ENCODE data around the gene SORCS2.

Gene SORCS2

DNA sequence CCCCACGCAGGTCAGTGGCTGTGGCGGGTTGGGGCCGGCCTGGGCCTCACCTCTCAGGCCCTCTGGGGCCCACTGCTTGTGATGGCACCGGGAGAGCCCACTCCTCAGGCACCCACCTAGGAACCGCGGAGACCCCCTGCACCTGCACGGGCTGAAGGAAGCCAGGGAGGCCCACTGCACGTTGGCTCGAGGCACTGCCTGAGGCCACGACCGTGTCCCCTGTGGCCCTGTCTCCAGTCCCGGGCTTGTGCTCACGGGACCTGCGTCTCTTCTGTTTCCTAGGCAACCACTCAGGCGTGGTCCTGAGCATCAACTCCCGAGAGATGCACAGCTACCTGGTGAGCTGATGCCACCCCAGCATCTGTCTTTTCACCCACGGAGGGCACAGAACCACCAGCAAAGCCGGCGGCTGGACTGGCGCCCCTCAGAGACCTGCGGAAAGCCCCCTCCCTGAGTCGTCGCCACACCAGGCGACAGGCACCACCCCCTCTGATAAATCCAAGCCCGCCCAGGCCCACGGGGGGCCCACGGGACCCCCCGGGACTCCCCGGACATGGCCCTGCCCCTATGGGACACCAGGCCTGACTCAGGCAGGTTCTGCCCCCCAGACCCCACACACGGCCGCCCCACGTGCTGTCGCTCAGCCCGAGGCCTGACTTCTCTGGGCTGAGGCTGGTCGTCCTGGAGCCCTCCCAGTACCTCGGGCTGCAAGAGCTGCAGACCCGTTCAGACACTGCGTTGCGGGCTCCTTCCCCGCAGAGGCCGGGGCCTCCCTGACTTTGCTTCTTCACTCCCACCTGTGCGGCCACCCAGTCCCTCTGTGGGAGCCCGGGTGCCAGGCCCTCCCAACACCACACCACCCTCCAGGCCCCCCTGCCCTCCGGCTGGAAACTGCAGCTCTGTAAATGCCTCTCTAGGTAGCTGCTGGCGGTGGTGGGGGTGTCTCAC, 547.9 kb downstream of the SORCS2 start:
- DNase-seq (ENCODE audit: low read depth, low spot score), result no peak

- DNase-seq (ENCODE audit: low read depth, low spot score), result no peak
Measured at GRCh38 chr4:7740866-7741525, 548.7 kb downstream of the SORCS2 start.

GRCh38 chr4:7741946-7742806, 549.8 kb downstream of the SORCS2 start:
- DNase-seq (ENCODE audit: low read depth, low spot score), result no peak

DNA sequence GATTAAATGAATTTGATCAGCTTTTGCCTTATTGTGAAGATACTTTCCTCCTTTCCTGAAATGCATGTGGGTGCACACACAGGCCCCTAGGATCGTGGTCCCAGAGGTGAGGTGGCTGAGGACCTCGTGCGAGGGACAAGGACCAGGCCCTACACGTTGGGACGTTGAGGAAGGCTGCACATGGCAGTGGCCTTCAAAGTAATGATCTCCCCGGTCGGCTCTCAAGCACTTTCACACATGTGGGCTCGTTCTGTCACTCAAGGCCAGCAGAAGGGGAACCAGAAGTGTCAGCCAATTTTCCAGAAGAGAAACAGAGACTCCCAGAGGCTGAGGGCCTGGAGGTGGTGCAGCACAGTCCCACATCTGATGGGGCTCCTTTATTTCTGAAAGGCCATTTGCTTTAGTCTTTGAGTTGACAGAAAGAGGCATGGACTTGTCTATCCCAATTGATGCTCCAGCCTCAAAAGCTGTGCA, 550.5 kb downstream of the SORCS2 start:
- DNase-seq (ENCODE audit: low read depth, low spot score), result no peak

DNA sequence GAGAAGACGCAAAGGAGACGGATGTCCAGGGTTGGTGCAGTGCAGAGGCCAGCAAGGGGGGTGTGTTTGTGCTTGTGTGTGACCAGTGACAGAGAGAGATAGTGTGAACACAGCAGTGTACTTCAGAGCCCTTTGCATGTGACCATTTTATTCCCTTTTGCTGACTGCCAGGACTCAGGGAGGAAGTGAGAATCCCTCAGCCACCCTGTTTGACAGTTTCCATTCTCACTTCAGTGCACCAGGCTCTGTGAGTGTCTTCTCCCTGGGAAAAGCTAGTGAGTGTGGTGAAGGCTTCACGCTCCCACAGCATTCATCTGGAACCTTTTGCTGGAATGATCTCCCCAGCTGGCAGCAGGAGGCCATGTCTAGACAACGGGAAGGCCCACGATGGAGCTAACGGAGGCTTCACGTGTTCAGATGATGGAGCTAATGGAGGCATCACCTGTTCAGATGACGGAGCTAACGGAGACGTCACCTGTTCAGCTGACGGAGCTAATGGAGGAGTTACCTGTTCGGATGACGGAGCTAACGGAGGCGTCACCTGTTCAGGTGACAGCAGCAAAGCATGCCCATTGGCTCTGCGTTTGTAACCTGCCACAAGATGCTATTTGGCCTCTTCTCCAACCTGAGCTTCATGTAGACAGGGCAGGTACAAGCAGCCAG, 551.9 kb downstream of the SORCS2 start:
- DNase-seq (ENCODE audit: low read depth, low spot score), result no peak

- no peak for DNase-seq (ENCODE audit: low read depth, low spot score)
Measured at GRCh38 chr4:7745301-7745885, 553.1 kb downstream of the SORCS2 start.

- no peak for DNase-seq (ENCODE audit: low read depth, low spot score)
Measured at GRCh38 chr4:7746351-7747061, 554.2 kb downstream of the SORCS2 start.

DNA sequence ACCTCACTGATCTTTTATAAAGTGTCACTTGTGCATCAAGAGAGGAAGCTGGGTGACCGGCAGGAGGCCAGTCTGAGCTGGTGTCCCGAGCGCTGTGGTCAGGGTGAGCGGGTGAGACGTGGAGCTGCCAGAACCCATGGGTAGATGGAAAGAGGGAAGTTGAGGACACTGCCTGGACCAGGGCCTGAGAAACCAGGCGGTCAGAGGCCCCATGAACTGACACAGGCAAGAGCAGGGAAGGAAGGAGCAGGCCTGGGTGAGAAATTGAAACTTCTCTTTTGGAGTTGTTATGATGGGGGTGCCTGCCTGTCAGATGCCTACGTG, 554.7 kb downstream of the SORCS2 start:
- no peak for DNase-seq (ENCODE audit: low read depth, low spot score)

GRCh38 chr4:7747566-7747965, 555.2 kb downstream of the SORCS2 start:
- no peak for DNase-seq (ENCODE audit: low read depth, low spot score)

- no peak for DNase-seq (ENCODE audit: low read depth, low spot score)
Measured at GRCh38 chr4:7750523-7750922, 558.2 kb downstream of the SORCS2 start.

GRCh38 chr4:7750972-7751371, 558.6 kb downstream of the SORCS2 start:
- no peak for DNase-seq (ENCODE audit: low read depth, low spot score)

DNA sequence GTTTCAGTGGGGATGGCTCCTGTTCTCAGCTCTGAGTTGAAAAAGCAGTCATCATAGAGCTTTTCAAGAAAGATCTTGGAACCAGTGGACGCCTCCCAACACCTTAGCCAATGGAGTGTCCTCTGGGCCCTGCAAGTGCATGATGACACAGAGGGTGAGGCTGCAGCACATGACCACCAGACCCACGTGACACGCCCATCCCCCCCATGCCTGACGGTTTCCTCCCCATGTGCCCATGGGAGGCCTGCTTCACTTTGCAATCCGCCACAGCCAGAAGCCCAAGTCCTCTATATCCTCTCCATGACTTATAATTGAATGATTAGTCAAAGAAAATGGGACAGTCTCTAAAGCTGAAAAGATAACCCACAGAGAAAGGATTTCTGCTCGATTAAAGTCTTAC, 560.3 kb downstream of the SORCS2 start:
- no peak for DNase-seq (ENCODE audit: low read depth, low spot score)

GRCh38 chr4:7753271-7753670, 560.9 kb downstream of the SORCS2 start:
- DNase-seq (ENCODE audit: low read depth, low spot score), result peak; percentile 67

- DNase-seq (ENCODE audit: low read depth, low spot score), result no peak
Measured at GRCh38 chr4:7753931-7754465, 561.7 kb downstream of the SORCS2 start.

- DNase-seq (ENCODE audit: low read depth, low spot score), result no peak
Measured at GRCh38 chr4:7754565-7755262, 562.4 kb downstream of the SORCS2 start.

GRCh38 chr4:7755561-7755960, 563.2 kb downstream of the SORCS2 start:
- no peak for DNase-seq (ENCODE audit: low read depth, low spot score)

- no peak for DNase-seq (ENCODE audit: low read depth, low spot score)
Measured at GRCh38 chr4:7756071-7756470, 563.7 kb downstream of the SORCS2 start.

- DNase-seq (ENCODE audit: low read depth, low spot score), result peak; percentile 33
Measured at GRCh38 chr4:7756561-7757355, 564.4 kb downstream of the SORCS2 start.
